GM23248 (cell line): ENCODE results near the gene CCDC150.

Source experiments
- EZH2 ChIP-seq: fragments of 200-600 bp; sonication (generic); IDR thresholded peaks from 2 replicates; pipeline ENCODE4 v1.6.1; 2018; ENCODE audit warnings: antibody characterized with exemption, mild to moderate bottlenecking; ENCODE audit not compliant: insufficient read depth, poor library complexity, severe bottlenecking
- EZH2phosphoT487 ChIP-seq: fragments of 200-600 bp; sonication (generic); IDR thresholded peaks from 2 replicates; pipeline ENCODE4 v1.6.1; 2018; ENCODE audit warnings: antibody characterized with exemption, moderate library complexity, mild to moderate bottlenecking, low read depth; ENCODE audit not compliant: insufficient read depth

- TF ChIP-seq EZH2: no peak
- no peak for TF ChIP-seq EZH2phosphoT487
These were observed 750 bp upstream of the CCDC150 start for GRCh38 chr2:196638765-196639164.
